ENCODE results near the gene KRT8. TPM values are rescaled to one million over a fixed set of nuclear protein-coding genes. Genes with fewer than 3 reads are reported as not detected.

Gene KRT8
- total RNA-seq, 3 donors from 2014 or later = 1,334 to 4,222 (median 3,664) TPM

DNA sequence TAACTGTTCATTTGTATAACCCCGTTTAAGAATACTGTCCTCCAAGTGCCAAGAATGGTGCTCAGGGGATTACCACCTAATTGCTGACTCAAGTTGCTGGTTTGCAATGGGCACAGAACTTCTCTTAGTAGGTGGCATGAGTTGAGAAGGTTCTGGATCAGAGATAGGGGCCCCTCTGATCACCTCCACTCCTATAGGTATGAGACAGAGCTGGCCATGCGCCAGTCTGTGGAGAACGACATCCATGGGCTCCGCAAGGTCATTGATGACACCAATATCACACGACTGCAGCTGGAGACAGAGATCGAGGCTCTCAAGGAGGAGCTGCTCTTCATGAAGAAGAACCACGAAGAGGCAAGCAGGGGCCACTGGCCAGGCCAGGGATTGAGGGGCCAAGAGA is 45.7 kb upstream of the KRT8 start:
- Histone ChIP-seq H3K4me3 (no peak overlapping the region), H3K9me3 (no peaks in the 10 kb centered on the region), H3K4me1 (ENCODE audit: low read depth) (peaks cover 12% of the 10 kb centered on the region), H3K36me3 (ENCODE audit: low read depth) (no peaks in the 10 kb centered on the region)
- no peak for ATAC-seq
- TF ChIP-seq, protein P1, sequence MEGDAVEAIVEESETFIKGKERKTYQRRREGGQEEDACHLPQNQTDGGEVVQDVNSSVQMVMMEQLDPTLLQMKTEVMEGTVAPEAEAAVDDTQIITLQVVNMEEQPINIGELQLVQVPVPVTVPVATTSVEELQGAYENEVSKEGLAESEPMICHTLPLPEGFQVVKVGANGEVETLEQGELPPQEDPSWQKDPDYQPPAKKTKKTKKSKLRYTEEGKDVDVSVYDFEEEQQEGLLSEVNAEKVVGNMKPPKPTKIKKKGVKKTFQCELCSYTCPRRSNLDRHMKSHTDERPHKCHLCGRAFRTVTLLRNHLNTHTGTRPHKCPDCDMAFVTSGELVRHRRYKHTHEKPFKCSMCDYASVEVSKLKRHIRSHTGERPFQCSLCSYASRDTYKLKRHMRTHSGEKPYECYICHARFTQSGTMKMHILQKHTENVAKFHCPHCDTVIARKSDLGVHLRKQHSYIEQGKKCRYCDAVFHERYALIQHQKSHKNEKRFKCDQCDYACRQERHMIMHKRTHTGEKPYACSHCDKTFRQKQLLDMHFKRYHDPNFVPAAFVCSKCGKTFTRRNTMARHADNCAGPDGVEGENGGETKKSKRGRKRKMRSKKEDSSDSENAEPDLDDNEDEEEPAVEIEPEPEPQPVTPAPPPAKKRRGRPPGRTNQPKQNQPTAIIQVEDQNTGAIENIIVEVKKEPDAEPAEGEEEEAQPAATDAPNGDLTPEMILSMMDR (IDR thresholded peaks at IDR 0.05) = no peak
- intact Hi-C loops (cut with DNase I, micrococcal nuclease) = no loop called here
- no peak for DNase-seq

DNA sequence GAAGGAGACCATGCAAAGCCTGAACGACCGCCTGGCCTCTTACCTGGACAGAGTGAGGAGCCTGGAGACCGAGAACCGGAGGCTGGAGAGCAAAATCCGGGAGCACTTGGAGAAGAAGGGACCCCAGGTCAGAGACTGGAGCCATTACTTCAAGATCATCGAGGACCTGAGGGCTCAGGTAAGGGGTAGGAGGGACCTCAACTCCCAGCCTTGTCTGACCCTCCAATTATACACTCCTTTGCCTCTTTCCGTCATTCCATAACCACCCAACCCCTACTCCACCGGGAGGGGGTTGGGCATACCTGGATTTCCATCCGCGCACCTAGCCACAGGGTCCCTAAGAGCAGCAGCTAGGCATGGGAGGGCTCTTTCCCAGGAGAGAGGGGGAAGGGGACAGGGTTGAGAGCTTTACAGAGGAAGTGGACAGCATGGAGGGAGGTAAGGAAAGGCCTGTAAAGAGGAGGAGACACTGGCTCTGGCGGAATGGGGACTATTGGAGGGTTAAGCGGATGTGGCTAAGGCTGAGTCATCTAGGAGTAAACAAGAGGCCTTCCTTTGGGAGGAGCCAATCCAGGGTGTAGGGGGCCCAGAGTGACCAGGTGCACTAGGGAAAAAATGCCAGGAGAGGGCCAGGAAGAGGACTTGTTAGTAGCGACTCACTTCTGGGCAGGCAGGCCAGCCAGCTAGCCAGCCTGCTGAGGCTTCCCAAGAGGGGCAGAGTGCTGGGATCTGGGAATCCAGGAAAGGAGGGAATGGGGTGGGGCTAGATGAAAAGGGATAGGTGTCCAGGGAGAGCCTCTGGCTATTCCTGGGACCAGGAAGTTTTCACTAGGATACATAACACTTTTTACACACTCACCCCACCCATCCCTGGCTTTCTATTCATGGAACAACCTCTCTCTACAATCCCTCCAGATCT is 44.8 kb upstream of the KRT8 start:
- Histone ChIP-seq H3K4me1 (ENCODE audit: low read depth) (peaks cover 12% of the 10 kb centered on the region), H3K9me3 (no peaks in the 10 kb centered on the region), H3K36me3 (ENCODE audit: low read depth) (no peaks in the 10 kb centered on the region), H3K4me3 (peak overlapping the region; percentile 58)
- TF ChIP-seq, protein P1 (IDR thresholded peaks at IDR 0.05) = no peak
- intact Hi-C loops (cut with DNase I, micrococcal nuclease) = no loop called here
- DNase-seq = peak; percentile 72 to 88 (median 75)
- ATAC-seq = peak; percentile 80

DNA sequence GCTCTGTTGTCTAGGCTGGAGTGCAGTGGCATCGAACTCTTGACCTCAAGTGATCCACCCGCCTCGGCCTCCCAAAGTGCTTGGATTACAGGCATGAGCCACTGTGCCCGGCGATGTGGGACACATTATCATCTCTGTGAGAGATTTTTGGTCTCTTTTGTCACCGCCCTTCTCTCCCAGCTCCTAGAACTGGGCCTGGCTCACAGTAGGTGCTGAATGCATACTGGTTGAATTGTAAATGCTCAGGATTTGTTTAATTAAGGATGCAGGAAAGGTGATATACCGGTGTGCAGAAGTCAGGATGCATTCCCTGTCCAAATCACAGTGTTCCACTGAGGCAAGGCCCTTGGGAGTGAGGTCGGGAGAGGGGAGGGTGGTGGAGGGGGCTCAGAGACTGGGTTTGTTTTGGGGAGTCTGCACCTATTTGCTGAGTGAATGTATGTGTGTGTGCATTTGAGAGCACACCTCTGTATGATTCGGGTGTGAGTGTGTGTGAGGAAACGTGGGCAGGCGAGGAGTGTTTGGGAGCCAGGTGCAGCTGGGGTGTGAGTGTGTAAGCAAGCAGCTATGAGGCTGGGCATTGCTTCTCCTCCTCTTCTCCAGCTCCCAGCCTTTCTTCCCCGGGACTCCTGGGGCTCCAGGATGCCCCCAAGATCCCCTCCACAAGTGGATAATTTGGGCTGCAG is 43.0 kb upstream of the KRT8 start:
- no peaks in the 10 kb centered on the region for H3K9me3 ChIP-seq
- intact Hi-C loops (cut with DNase I, micrococcal nuclease) = no loop called here
- TF ChIP-seq, protein P1 (IDR thresholded peaks at IDR 0.05) = no peak
- no peak for DNase-seq
- peaks cover 12% of the 10 kb centered on the region for H3K4me1 ChIP-seq (ENCODE audit: low read depth)
- no peak overlapping the region for H3K4me3 ChIP-seq
- no peak for ATAC-seq
- H3K36me3 ChIP-seq (ENCODE audit: low read depth) = no peaks in the 10 kb centered on the region

DNA sequence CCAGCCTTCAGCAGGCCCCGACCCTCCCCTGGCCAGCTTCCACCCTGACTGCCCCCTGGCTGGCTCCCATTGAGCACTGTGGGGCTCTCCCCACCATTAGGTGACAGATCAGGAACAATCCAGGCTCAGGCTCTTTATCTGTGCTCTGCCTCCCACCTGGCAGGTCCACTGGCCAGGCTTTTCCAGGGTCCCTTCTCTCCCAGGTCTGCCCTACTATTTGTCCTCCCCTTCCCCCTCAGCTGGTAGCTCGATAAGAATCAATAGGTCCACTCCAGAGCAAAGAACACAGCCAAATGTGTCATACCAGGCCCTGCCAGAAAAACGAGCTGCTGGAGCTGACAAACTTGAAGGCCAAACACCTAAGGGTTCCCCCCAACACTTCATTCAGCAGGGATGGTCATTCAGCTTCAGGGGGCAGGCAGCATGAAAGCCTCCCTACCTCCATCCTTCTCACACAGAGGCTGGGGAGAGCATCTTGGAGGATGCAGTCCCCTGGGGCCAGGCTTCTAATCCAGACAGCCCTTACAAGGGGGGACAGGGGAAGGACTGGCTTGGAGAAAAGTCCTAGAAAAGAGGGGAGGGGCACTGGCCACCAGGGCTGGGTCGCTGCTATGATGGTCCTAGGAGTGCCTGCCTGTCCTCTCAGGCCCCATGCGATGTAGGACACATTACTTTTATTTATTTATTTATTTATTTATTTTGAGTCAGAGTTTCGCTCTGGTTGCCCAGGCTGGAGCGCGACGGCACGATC is 42.1 kb upstream of the KRT8 start:
- no peaks in the 10 kb centered on the region for H3K36me3 ChIP-seq (ENCODE audit: low read depth)
- intact Hi-C loops (cut with DNase I, micrococcal nuclease) = no loop called here
- DNase-seq = no peak
- no peak overlapping the region for H3K4me3 ChIP-seq
- H3K4me1 ChIP-seq (ENCODE audit: low read depth) = peaks cover 20% of the 10 kb centered on the region
- H3K9me3 ChIP-seq = no peaks in the 10 kb centered on the region
- TF ChIP-seq, protein P1 (IDR thresholded peaks at IDR 0.05) = no peak
- ATAC-seq = no peak

DNA sequence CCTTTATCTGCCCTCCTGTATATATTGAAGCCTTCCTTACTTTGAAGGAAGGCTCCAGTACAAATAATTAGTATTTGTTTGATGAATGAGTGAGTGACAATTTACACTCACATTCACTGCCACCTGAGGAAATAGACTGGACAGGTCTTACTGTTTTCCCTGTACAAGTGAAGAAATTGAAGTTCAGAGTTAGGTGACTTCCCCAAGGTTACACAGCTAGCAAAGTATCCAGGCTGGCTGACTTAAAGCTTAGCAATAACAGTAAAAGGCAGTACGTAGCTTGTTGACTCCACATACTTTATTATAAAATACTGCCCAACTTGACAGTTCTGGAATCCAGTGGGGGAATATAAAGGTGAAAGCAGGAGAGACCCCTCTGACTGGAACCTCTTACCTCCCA is 41.5 kb upstream of the KRT8 start:
- H3K36me3 ChIP-seq (ENCODE audit: low read depth) = no peaks in the 10 kb centered on the region
- ATAC-seq (no peak), DNase-seq (no peak)
- TF ChIP-seq, protein P1 (IDR thresholded peaks at IDR 0.05) = no peak
- no peaks in the 10 kb centered on the region for H3K9me3 ChIP-seq
- peaks cover 21% of the 10 kb centered on the region for H3K4me1 ChIP-seq (ENCODE audit: low read depth)
- H3K4me3 ChIP-seq = no peak overlapping the region
- intact Hi-C loops (cut with DNase I, micrococcal nuclease) = no loop called here

Measured in mucosa of descending colon (tissue), 3 donors.